Endothelial cell (in vitro differentiated cells): ENCODE results near the gene NPTN. TPM values are rescaled to one million over a fixed set of nuclear protein-coding genes. Genes with fewer than 3 reads are reported as not detected.

ENCODE experiments used
- DNase-seq: peaks from one replicate; pipeline ENCODE4 v3.0.0; 2021; ENCODE audit warnings: low spot score
- H3K27ac Mint-ChIP-seq: one replicate; pipeline ENCODE4 v1.8.0; 2021; ENCODE audit warnings: mixed read lengths, inconsistent platforms; ENCODE audit not compliant: unreplicated experiment
- H3K27me3 Mint-ChIP-seq: one replicate; pipeline ENCODE4 v1.8.0; 2021; ENCODE audit warnings: mild to moderate bottlenecking, moderate library complexity, mixed read lengths, inconsistent platforms; ENCODE audit not compliant: unreplicated experiment
- H3K36me3 Mint-ChIP-seq: one replicate; pipeline ENCODE4 v1.8.0; 2021; ENCODE audit warnings: mild to moderate bottlenecking, low read depth, mixed read lengths, inconsistent platforms; ENCODE audit not compliant: unreplicated experiment
- H3K4me1 Mint-ChIP-seq: one replicate; pipeline ENCODE4 v1.8.0; 2021; ENCODE audit warnings: mild to moderate bottlenecking, mixed read lengths, inconsistent platforms; ENCODE audit not compliant: unreplicated experiment
- H3K4me3 Mint-ChIP-seq: one replicate; pipeline ENCODE4 v1.8.0; 2021; ENCODE audit warnings: mild to moderate bottlenecking, mixed read lengths, inconsistent platforms; ENCODE audit not compliant: unreplicated experiment
- H3K9me3 Mint-ChIP-seq: one replicate; pipeline ENCODE4 v1.8.0; 2021; ENCODE audit warnings: mixed read lengths, inconsistent platforms; ENCODE audit not compliant: unreplicated experiment
- long read RNA-seq: library from polyadenylated mRNA; unstranded; transcript quantifications from one replicate; pipeline ENCODE4 v2.0.0, GENCODE V29; 2020; ENCODE audit not compliant: unreplicated experiment
- total RNA-seq: library from RNA; stranded (reverse); fragmentation: NEBNext Ultra II Directional; extraction: Animal tissue kit (Norgen Biotek cat#: 25700); gene quantifications from one replicate; pipeline ENCODE4 v1.2.1, GENCODE V29; 2021; ENCODE audit not compliant: unreplicated experiment
- TF ChIP-seq, protein P1 (sequence below): fragments of 200-600 bp; sonication (generic); IDR thresholded peaks from one replicate; pipeline ENCODE4 v1.5.0; 2021; ENCODE audit warnings: antibody characterized with exemption; ENCODE audit not compliant: unreplicated experiment

NPTN gene
- total RNA-seq, result 223 TPM
- long read RNA-seq, partial matches to known transcripts, result 0 of 3 reads
- long read RNA-seq, other reads (novel, unspliced or antisense), result 0 of 3 reads

DNA sequence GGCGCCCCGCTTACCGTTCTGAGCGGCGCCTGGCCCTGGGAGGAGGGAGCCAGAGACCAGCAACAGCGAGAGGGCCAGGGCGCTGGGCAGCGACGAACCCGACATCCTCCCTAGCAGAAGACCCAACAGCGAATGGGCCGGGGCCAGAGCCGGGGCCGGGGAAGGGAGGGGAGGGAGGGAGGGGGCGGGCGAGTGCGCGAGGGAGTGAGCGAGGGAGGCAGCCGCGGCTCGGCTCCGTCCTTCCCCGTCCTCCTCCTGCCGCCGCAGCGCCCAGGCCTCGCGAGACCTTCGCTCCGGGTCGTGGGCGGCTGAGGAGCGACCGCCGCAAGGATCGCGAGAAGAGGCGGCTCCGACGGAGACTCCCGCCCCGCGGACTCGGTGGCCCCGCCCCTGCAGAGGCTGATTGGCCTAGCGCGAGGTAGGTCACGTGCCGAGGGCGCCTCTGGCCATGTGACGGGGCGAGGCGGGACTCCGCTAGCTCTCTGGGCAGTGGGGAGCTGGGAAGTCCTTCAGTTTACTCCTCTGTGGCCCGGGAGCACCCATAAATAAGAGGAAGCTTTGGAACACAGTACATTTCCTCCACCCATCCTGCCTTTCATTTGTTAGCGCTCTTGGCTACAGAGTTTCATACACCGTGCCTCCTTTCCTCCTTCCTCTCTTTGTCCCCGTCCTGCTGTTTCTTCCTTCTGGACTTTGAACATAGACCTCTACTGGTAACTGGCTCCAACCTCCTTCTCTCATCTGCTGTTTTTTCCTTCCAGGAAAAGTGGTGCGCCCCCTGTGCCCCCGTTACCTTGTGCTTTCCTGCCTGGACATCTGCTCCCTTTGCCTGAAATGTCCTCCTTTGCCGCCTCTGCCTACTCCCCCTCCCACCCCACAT is at the start of gene NPTN:
NPTN (minus strand) TSS at position 279 of the 880 bp plus-strand sequence; CDS start at position 105, 174 bp downstream.
- peak within 1 kb of the TSS; percentile 95 for H3K4me3 Mint-ChIP-seq
- H3K27ac Mint-ChIP-seq, result peak within 1 kb of the TSS; percentile 96
- DNase-seq, result peak; percentile 99
- TF ChIP-seq, protein P1, sequence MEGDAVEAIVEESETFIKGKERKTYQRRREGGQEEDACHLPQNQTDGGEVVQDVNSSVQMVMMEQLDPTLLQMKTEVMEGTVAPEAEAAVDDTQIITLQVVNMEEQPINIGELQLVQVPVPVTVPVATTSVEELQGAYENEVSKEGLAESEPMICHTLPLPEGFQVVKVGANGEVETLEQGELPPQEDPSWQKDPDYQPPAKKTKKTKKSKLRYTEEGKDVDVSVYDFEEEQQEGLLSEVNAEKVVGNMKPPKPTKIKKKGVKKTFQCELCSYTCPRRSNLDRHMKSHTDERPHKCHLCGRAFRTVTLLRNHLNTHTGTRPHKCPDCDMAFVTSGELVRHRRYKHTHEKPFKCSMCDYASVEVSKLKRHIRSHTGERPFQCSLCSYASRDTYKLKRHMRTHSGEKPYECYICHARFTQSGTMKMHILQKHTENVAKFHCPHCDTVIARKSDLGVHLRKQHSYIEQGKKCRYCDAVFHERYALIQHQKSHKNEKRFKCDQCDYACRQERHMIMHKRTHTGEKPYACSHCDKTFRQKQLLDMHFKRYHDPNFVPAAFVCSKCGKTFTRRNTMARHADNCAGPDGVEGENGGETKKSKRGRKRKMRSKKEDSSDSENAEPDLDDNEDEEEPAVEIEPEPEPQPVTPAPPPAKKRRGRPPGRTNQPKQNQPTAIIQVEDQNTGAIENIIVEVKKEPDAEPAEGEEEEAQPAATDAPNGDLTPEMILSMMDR, result no peak
- peaks cover 55% of the 10 kb centered on the region for H3K4me1 Mint-ChIP-seq
- H3K9me3 Mint-ChIP-seq, result no peaks in the 10 kb centered on the region
- peaks cover 5% of the 10 kb centered on the region for H3K27me3 Mint-ChIP-seq
- H3K36me3 Mint-ChIP-seq, result no peaks in the 10 kb centered on the region

DNA sequence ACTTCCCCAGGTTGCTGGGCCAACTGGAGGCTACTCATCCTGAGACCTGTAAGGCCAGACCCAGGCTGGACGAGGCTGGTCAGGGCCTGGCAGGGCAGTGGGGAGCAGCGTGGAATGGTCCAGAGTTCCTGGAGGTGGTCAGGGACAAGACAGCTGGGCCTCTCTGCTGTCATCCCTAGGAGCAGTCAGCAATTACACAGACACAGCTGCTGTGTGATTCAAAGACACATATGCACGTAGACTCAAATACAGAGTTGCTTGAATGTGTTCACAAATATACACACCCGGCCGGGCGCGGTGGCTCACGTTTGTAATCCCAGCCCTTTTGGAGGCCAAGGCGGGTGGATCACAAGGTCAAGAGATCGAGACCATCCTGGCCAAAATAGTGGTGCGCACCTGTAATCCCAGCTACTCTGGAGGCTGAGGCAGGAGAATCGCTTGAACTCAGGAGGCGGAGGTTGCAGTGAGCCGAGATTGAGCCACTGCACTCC is 49.5 kb upstream of the NPTN start:
- Mint-ChIP-seq H3K27ac (peak overlapping the region; percentile 89), H3K4me1 (peaks cover 55% of the 10 kb centered on the region), H3K4me3 (peak overlapping the region; percentile 94), H3K36me3 (peaks cover 8% of the 10 kb centered on the region), H3K9me3 (no peaks in the 10 kb centered on the region), H3K27me3 (peaks cover 9% of the 10 kb centered on the region)
- no peak for DNase-seq
- TF ChIP-seq, protein P1, result no peak

DNA sequence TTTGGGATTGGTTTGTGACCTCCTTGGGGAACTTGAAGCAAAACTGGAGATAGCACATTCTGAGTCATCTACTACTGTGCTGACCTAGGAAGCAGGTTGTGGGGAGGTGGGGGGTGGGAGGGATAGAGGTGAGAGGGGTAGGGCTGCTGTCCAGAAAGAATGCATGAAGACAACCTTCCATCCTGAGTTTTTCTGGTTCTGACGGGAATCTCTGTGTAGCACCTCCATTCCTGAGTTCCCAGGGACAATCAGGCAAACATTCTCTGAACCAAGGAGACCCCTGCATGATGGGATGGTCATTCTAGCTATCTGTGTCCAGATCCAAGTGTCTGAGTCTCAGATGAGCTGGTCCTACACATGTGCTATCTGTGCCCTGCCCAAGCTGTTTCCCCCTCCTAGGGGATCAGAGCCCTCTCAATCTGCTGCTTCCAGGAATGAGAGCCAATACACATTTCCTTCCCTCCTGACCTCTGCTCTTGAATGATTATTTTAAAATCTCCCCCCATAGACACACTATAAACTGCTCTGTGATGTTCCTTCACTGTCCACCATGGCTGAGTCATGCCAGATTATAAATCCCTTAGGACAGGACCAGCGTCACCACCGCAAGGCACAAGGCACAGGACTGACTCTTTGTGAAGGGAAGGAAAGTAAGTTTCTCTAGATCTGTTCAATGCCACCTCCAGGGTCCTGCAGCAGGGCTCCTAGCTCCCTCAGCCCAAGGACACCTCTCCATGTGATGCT is 48.8 kb upstream of the NPTN start:
- TF ChIP-seq, protein P1, result no peak
- Mint-ChIP-seq H3K27me3 (peaks cover 9% of the 10 kb centered on the region), H3K27ac (no peak overlapping the region), H3K4me3 (no peak overlapping the region), H3K9me3 (no peaks in the 10 kb centered on the region), H3K36me3 (peaks cover 8% of the 10 kb centered on the region), H3K4me1 (peaks cover 51% of the 10 kb centered on the region)
- no peak for DNase-seq

DNA sequence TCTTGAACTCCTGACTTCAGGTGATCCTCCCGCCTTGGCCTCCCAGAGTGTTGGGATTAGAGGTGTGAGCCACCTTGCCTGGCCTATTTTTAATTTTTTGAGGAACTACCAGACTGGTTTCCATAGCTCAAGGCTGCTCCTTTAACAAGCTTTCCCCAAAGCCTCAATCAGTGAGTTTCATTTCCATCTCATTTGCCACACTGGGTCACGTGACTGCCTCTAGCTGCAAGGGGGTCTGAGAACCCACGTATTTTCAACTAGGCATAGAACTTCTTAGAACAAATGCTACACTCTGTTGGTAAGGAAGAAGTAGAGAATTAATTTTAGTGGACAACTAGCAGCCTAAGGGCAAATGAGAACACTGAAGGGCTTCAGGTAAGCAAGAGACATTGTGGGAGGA is 47.9 kb upstream of the NPTN start:
- TF ChIP-seq, protein P1, result no peak
- H3K27me3 Mint-ChIP-seq, result peaks cover 5% of the 10 kb centered on the region

More for the DNA sequence above, 47.9 kb upstream of the NPTN start:
- peaks cover 41% of the 10 kb centered on the region for H3K4me1 Mint-ChIP-seq
- no peaks in the 10 kb centered on the region for H3K9me3 Mint-ChIP-seq
- no peak for DNase-seq
- H3K27ac Mint-ChIP-seq, result no peak overlapping the region
- no peak overlapping the region for H3K4me3 Mint-ChIP-seq
- peaks cover 8% of the 10 kb centered on the region for H3K36me3 Mint-ChIP-seq
